NB4 (cell line): ENCODE measurements around the gene TRANK1.

Experiments used
- DNase-seq: peaks from one replicate; pipeline ENCODE4 v3.0.0; 2010; ENCODE audit warnings: low read depth
- H3K4me3 ChIP-seq: one replicate; pipeline ENCODE4 v1.5.1; 2011; ENCODE audit warnings: mild to moderate bottlenecking, low read depth, low read length, moderate library complexity
- CTCF ChIP-seq: IDR thresholded peaks from one replicate; pipeline ENCODE4 v1.5.1; 2012; ENCODE audit warnings: low read depth, low read length
- MAX ChIP-seq: IDR thresholded peaks from 2 replicates; pipeline ENCODE4 v1.6.1; 2011; ENCODE audit warnings: low read depth, low read length
- MYC ChIP-seq: IDR thresholded peaks from 2 replicates; pipeline ENCODE4 v1.6.1; 2011; ENCODE audit warnings: low read depth, low read length
- POLR2A ChIP-seq: IDR thresholded peaks from 2 replicates; pipeline ENCODE4 v1.6.1; 2011; ENCODE audit warnings: mild to moderate bottlenecking; ENCODE audit not compliant: insufficient read length; ENCODE audit errors: extremely low read depth

Gene TRANK1

GRCh38 chr3:36903119-36903882 is 41.6 kb downstream of the TRANK1 start:
- TF ChIP-seq CTCF (no peak), POLR2A (no peak), MAX (no peak), MYC (no peak)
- no peak overlapping the region for H3K4me3 ChIP-seq
- no peak for DNase-seq

GRCh38 chr3:36901588-36901987 is 43.3 kb downstream of the TRANK1 start:
- H3K4me3 ChIP-seq = no peak overlapping the region

GRCh38 chr3:36900474-36901443 is 44.1 kb downstream of the TRANK1 start:
- TF ChIP-seq CTCF (no peak), MYC (no peak), MAX (no peak), POLR2A (no peak)
- DNase-seq = no peak
- H3K4me3 ChIP-seq = no peak overlapping the region

More at GRCh38 chr3:36901588-36901987, 43.3 kb downstream of the TRANK1 start:
- TF ChIP-seq MYC (no peak), MAX (no peak), POLR2A (no peak), CTCF (no peak)
- DNase-seq = no peak

- H3K4me3 ChIP-seq = no peak overlapping the region
- TF ChIP-seq MYC (no peak), CTCF (no peak), POLR2A (no peak), MAX (no peak)
- DNase-seq = no peak
These were observed 49.1 kb downstream of the TRANK1 start for GRCh38 chr3:36895496-36896409.

- no peak overlapping the region for H3K4me3 ChIP-seq
- TF ChIP-seq CTCF (no peak), MYC (no peak), MAX (no peak), POLR2A (no peak)
- DNase-seq = peak; percentile 25
These were observed 49.9 kb downstream of the TRANK1 start for GRCh38 chr3:36894914-36895313.
